HEK293 (cell line): ENCODE results near the gene IL1RN.

Experiments used
- CTCF ChIA-PET: fragments of 350-600 bp; formaldehyde crosslinking; extraction: SDS; loops from one replicate; lab custom pipeline; 2021; ENCODE audit warnings: antibody characterized with exemption; lab: Yijun Ruan, JAX
- POLR2A ChIA-PET: fragments of 300-600 bp; formaldehyde crosslinking; extraction: SDS; loops from one replicate; lab custom pipeline; 2020; ENCODE audit warnings: antibody characterized with exemption, inconsistent platforms; lab: Yijun Ruan, JAX
- H3K27ac ChIP-seq: fragments of 200-500 bp; sonication (Bioruptor generic); 2 replicates; pipeline ENCODE4 v1.5.1; 2014; ENCODE audit warnings: low read depth, low read length, control low read depth, inconsistent platforms; ENCODE audit errors: extremely low read depth
- H3K36me3 ChIP-seq, 2 experiments: fragments of 200-500 bp in 1 of 2; sonication (Bioruptor generic) in 1 of 2; 1 replicate in 1 of 2; 2 replicates in 1 of 2; pipeline ENCODE4 v1.5.1; 2014 to 2017; ENCODE audit warnings: inconsistent platforms in 2 of 2, low read length in 2 of 2; ENCODE audit not compliant: control insufficient read depth in 2 of 2, insufficient read depth in 1 of 2
- H3K4me1 ChIP-seq: fragments of 200-500 bp; sonication (Bioruptor generic); 2 replicates; pipeline ENCODE4 v1.5.1; 2014; ENCODE audit warnings: mild to moderate bottlenecking, low read length, inconsistent platforms; ENCODE audit not compliant: control insufficient read depth, insufficient read depth
- H3K4me3 ChIP-seq: 2 replicates; pipeline ENCODE4 v1.5.1; 2011; ENCODE audit warnings: low read depth, mild to moderate bottlenecking, control low read depth, low read length, moderate library complexity
- H3K9me3 ChIP-seq: fragments of 200-500 bp; sonication (Bioruptor generic); 2 replicates; pipeline ENCODE4 v1.5.1; 2014; ENCODE audit warnings: low read depth, low read length, inconsistent platforms; ENCODE audit not compliant: control insufficient read depth, insufficient read depth
- FEZF1 ChIP-seq: fragments of 450-650 bp; formaldehyde crosslinking; IDR thresholded peaks from 2 replicates; pipeline ENCODE4 v1.5.1; 2016; ENCODE audit warnings: missing biosample characterization, missing genetic modification characterization
- IKZF3 ChIP-seq: fragments of 450-650 bp; IDR thresholded peaks from 2 replicates; pipeline ENCODE4 v1.5.0; 2018; ENCODE audit warnings: missing biosample characterization, mild to moderate bottlenecking, missing genetic modification characterization, moderate library complexity
- MYNN ChIP-seq: fragments of 450-650 bp; formaldehyde crosslinking; IDR thresholded peaks from 2 replicates; pipeline ENCODE4 v1.5.1; 2016; ENCODE audit warnings: missing biosample characterization, missing genetic modification characterization, borderline replicate concordance
- MZF1 ChIP-seq: fragments of 450-650 bp; formaldehyde crosslinking; IDR thresholded peaks from 2 replicates; pipeline ENCODE4 v1.5.1; 2017; ENCODE audit warnings: missing biosample characterization, missing genetic modification characterization, borderline replicate concordance
- OVOL3 ChIP-seq: fragments of 450-650 bp; formaldehyde crosslinking; IDR thresholded peaks from 2 replicates; pipeline ENCODE4 v1.5.1; 2016; ENCODE audit warnings: missing biosample characterization, missing genetic modification characterization
- SALL2 ChIP-seq: fragments of 450-650 bp; formaldehyde crosslinking; IDR thresholded peaks from 2 replicates; pipeline ENCODE4 v1.5.0; 2017; ENCODE audit warnings: missing biosample characterization, mild to moderate bottlenecking, missing genetic modification characterization, borderline replicate concordance
- SETDB1 ChIP-seq: IDR thresholded peaks from one replicate; pipeline ENCODE4 v1.6.1; 2017; ENCODE audit warnings: mild to moderate bottlenecking, low read length, moderate library complexity, mixed read lengths; ENCODE audit not compliant: insufficient read length
- SP2 ChIP-seq: fragments of 450-650 bp; formaldehyde crosslinking; IDR thresholded peaks from 2 replicates; pipeline ENCODE4 v1.5.1; 2016; ENCODE audit warnings: missing biosample characterization, missing genetic modification characterization
- SP3 ChIP-seq: fragments of 450-650 bp; formaldehyde crosslinking; IDR thresholded peaks from 2 replicates; pipeline ENCODE4 v1.5.1; 2016; ENCODE audit warnings: missing biosample characterization, missing genetic modification characterization
- ZFP37 ChIP-seq: fragments of 450-650 bp; formaldehyde crosslinking; IDR thresholded peaks from 2 replicates; pipeline ENCODE4 v1.5.1; 2016; ENCODE audit warnings: missing biosample characterization, missing genetic modification characterization
- ZNF121 ChIP-seq: fragments of 450-650 bp; formaldehyde crosslinking; IDR thresholded peaks from 2 replicates; pipeline ENCODE4 v1.5.1; 2016; ENCODE audit warnings: missing biosample characterization, missing genetic modification characterization
- ZNF140 ChIP-seq: fragments of 450-650 bp; formaldehyde crosslinking; IDR thresholded peaks from 2 replicates; pipeline ENCODE4 v1.5.1; 2016; ENCODE audit warnings: missing biosample characterization, missing genetic modification characterization
- ZNF19 ChIP-seq: fragments of 450-650 bp; formaldehyde crosslinking; IDR thresholded peaks from 2 replicates; pipeline ENCODE4; 2016; ENCODE audit warnings: missing biosample characterization, missing genetic modification characterization, low read depth
- ZNF214 ChIP-seq: fragments of 450-650 bp; formaldehyde crosslinking; IDR thresholded peaks from 2 replicates; pipeline ENCODE4 v1.5.1; 2017; ENCODE audit warnings: missing biosample characterization, mild to moderate bottlenecking, missing genetic modification characterization, borderline replicate concordance
- ZNF23 ChIP-seq: fragments of 450-650 bp; formaldehyde crosslinking; IDR thresholded peaks from 2 replicates; pipeline ENCODE4 v1.5.1; 2016; ENCODE audit warnings: missing biosample characterization, missing genetic modification characterization, borderline replicate concordance
- ZNF311 ChIP-seq: fragments of 450-650 bp; formaldehyde crosslinking; IDR thresholded peaks from 2 replicates; pipeline ENCODE4 v1.5.1; 2017; ENCODE audit warnings: missing biosample characterization, missing genetic modification characterization, borderline replicate concordance
- ZNF366 ChIP-seq: fragments of 450-650 bp; formaldehyde crosslinking; conservative IDR thresholded peaks from 2 replicates; pipeline ENCODE4 v1.5.1; 2016; ENCODE audit warnings: missing biosample characterization, missing genetic modification characterization
- ZNF37A ChIP-seq: fragments of 450-650 bp; IDR thresholded peaks from 2 replicates; pipeline ENCODE4 v1.5.1; 2018; ENCODE audit warnings: missing biosample characterization, missing genetic modification characterization
- ZNF394 ChIP-seq: fragments of 450-650 bp; formaldehyde crosslinking; IDR thresholded peaks from 2 replicates; pipeline ENCODE4 v1.5.1; 2016; ENCODE audit warnings: missing biosample characterization, missing genetic modification characterization, mild to moderate bottlenecking, moderate library complexity, borderline replicate concordance
- ZNF426 ChIP-seq: fragments of 450-650 bp; formaldehyde crosslinking; IDR thresholded peaks from 2 replicates; pipeline ENCODE4 v1.5.1; 2017; ENCODE audit warnings: missing biosample characterization, missing genetic modification characterization, mild to moderate bottlenecking, inconsistent platforms, moderate library complexity
- ZNF433 ChIP-seq: fragments of 450-650 bp; formaldehyde crosslinking; IDR thresholded peaks from 2 replicates; pipeline ENCODE4 v1.5.1; 2016; ENCODE audit warnings: missing biosample characterization, missing genetic modification characterization, low read depth
- ZNF48 ChIP-seq: fragments of 450-650 bp; formaldehyde crosslinking; IDR thresholded peaks from 2 replicates; pipeline ENCODE4 v1.5.1; 2016; ENCODE audit warnings: missing biosample characterization, missing genetic modification characterization
- ZNF521 ChIP-seq: fragments of 450-650 bp; formaldehyde crosslinking; IDR thresholded peaks from 2 replicates; pipeline ENCODE4 v1.5.1; 2017; ENCODE audit warnings: missing biosample characterization, mild to moderate bottlenecking, missing genetic modification characterization
- ZNF530 ChIP-seq: fragments of 450-650 bp; formaldehyde crosslinking; IDR thresholded peaks from 2 replicates; pipeline ENCODE4 v1.5.1; 2016; ENCODE audit warnings: low read depth, missing biosample characterization, missing genetic modification characterization
- ZNF555 ChIP-seq: fragments of 450-650 bp; formaldehyde crosslinking; conservative IDR thresholded peaks from 2 replicates; pipeline ENCODE4 v1.5.1; 2017; ENCODE audit warnings: missing biosample characterization, mild to moderate bottlenecking, missing genetic modification characterization, inconsistent platforms
- ZNF596 ChIP-seq: fragments of 450-650 bp; IDR thresholded peaks from 2 replicates; pipeline ENCODE4 v1.5.0; 2018; ENCODE audit warnings: missing biosample characterization, mild to moderate bottlenecking, missing genetic modification characterization, moderate library complexity
- ZNF623 ChIP-seq: fragments of 450-650 bp; formaldehyde crosslinking; IDR thresholded peaks from 2 replicates; pipeline ENCODE4 v1.5.1; 2016; ENCODE audit warnings: missing biosample characterization, missing genetic modification characterization
- ZNF677 ChIP-seq: fragments of 450-650 bp; IDR thresholded peaks from 2 replicates; pipeline ENCODE4 v1.5.0; 2018; ENCODE audit warnings: missing biosample characterization, mild to moderate bottlenecking, missing genetic modification characterization, moderate library complexity
- TF ChIP-seq, protein P1 (sequence below): fragments of 450-650 bp; formaldehyde crosslinking; IDR thresholded peaks from 2 replicates; pipeline ENCODE4; 2016; ENCODE audit warnings: missing biosample characterization, missing genetic modification characterization
- TF ChIP-seq, protein P2 (sequence below): fragments of 450-650 bp; formaldehyde crosslinking; IDR thresholded peaks from 2 replicates; pipeline ENCODE4 v1.5.1; 2017; ENCODE audit warnings: missing biosample characterization, missing genetic modification characterization
- TF ChIP-seq, protein P3 (sequence below): fragments of 450-650 bp; formaldehyde crosslinking; IDR thresholded peaks from 2 replicates; pipeline ENCODE4 v1.5.1; 2016; ENCODE audit warnings: missing biosample characterization, missing genetic modification characterization
- TF ChIP-seq, protein P4 (sequence below): fragments of 450-650 bp; formaldehyde crosslinking; IDR thresholded peaks from 2 replicates; pipeline ENCODE4 v1.5.1; 2016; ENCODE audit warnings: missing biosample characterization, missing genetic modification characterization
- TF ChIP-seq, protein P5 (sequence below): fragments of 450-650 bp; formaldehyde crosslinking; IDR thresholded peaks from 2 replicates; pipeline ENCODE4 v1.5.1; 2017; ENCODE audit warnings: missing biosample characterization, missing genetic modification characterization

IL1RN gene

DNA sequence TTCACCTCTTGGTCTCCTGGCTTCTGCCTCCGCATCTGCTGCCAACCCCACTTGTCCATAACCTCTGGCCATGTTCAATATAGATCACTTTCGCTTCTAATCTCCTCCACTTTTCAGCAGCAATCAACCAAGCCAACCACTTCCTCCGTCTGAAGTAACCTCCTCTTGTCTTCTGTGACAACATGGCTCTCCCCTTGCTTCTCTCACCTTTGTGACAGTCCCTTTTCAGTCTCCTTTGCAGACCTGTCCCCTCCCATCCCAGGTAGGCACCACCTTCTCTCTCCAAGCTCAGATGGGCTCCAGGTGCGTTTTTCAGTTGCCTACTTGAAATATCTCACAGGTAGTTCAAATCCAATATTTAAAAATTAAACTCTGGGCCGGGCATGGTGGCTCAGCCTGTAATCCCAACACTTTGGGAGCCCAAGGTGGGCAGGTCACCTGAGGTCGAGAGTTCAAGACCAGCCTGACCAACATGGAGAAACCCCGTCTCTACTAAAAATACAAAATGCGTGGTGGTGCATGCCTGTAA lies 41.7 kb downstream of the IL1RN start (continued):
- TF ChIP-seq SP3 = no peak
- TF ChIP-seq ZNF19 (tag by site-specific recombination) = no peak
- TF ChIP-seq, protein P1, sequence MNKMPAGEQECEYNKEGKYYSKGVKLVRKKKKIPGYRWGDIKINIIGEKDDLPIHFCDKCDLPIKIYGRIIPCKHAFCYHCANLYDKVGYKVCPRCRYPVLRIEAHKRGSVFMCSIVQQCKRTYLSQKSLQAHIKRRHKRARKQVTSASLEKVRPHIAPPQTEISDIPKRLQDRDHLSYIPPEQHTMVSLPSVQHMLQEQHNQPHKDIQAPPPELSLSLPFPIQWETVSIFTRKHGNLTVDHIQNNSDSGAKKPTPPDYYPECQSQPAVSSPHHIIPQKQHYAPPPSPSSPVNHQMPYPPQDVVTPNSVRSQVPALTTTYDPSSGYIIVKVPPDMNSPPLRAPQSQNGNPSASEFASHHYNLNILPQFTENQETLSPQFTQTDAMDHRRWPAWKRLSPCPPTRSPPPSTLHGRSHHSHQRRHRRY (tag by site-specific recombination) = no peak
- TF ChIP-seq ZNF48 (tag by site-specific recombination) = no peak
- TF ChIP-seq ZNF677 (tag by site-specific recombination) = no peak

DNA sequence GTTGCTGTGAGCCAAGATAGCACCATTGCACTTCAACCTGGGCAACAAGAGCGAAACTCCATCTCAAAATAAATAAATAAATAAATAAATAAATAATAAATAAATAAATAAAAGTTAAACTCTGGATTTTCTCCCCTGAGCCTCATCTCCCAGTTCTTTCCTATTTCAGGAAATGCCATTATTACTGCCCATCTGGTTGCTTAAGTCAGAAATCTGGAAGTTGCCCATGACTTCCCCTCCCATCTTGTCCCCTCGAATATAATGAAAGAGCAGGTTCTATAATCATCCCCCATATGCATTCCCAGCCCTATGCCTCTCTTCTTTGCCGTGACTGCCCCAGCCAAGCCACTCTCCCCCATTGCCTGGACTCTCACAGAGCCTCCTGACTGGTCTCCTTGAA lies 42.2 kb downstream of the IL1RN start:
- ChIA-PET POLR2A (no interaction called here), CTCF (no interaction called here)
- H3K36me3 ChIP-seq = no peaks in the 10 kb centered on the region
- H3K4me3 ChIP-seq = no peak overlapping the region
- H3K27ac ChIP-seq = no peak overlapping the region
- no peaks in the 10 kb centered on the region for H3K4me1 ChIP-seq
- no peaks in the 10 kb centered on the region for H3K9me3 ChIP-seq
- TF ChIP-seq SALL2 (tag by site-specific recombination) = no peak
- TF ChIP-seq, protein P2, sequence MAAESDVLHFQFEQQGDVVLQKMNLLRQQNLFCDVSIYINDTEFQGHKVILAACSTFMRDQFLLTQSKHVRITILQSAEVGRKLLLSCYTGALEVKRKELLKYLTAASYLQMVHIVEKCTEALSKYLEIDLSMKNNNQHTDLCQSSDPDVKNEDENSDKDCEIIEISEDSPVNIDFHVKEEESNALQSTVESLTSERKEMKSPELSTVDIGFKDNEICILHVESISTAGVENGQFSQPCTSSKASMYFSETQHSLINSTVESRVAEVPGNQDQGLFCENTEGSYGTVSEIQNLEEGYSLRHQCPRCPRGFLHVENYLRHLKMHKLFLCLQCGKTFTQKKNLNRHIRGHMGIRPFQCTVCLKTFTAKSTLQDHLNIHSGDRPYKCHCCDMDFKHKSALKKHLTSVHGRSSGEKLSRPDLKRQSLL (tag by site-specific recombination) = no peak
- TF ChIP-seq OVOL3 (tag by site-specific recombination) = no peak
- TF ChIP-seq SETDB1 = no peak
- TF ChIP-seq ZNF214 = no peak
- TF ChIP-seq ZNF140 (tag by site-specific recombination) = no peak
- TF ChIP-seq IKZF3 = no peak
- TF ChIP-seq ZNF311 = no peak
- TF ChIP-seq ZNF426 (tag by site-specific recombination) = peak; percentile 32
- TF ChIP-seq ZNF555 (tag by site-specific recombination) = peak; percentile 27
- TF ChIP-seq ZFP37 (tag by site-specific recombination) = no peak
- no peak for TF ChIP-seq ZNF433
- TF ChIP-seq MZF1 (tag by site-specific recombination) = no peak
- TF ChIP-seq ZNF121 = no peak
- TF ChIP-seq ZNF37A = no peak
- TF ChIP-seq SP2 (tag by site-specific recombination) = no peak
- TF ChIP-seq ZNF530 = no peak
- TF ChIP-seq, protein P3, sequence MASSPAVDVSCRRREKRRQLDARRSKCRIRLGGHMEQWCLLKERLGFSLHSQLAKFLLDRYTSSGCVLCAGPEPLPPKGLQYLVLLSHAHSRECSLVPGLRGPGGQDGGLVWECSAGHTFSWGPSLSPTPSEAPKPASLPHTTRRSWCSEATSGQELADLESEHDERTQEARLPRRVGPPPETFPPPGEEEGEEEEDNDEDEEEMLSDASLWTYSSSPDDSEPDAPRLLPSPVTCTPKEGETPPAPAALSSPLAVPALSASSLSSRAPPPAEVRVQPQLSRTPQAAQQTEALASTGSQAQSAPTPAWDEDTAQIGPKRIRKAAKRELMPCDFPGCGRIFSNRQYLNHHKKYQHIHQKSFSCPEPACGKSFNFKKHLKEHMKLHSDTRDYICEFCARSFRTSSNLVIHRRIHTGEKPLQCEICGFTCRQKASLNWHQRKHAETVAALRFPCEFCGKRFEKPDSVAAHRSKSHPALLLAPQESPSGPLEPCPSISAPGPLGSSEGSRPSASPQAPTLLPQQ (tag by site-specific recombination) = no peak
- TF ChIP-seq, protein P4, sequence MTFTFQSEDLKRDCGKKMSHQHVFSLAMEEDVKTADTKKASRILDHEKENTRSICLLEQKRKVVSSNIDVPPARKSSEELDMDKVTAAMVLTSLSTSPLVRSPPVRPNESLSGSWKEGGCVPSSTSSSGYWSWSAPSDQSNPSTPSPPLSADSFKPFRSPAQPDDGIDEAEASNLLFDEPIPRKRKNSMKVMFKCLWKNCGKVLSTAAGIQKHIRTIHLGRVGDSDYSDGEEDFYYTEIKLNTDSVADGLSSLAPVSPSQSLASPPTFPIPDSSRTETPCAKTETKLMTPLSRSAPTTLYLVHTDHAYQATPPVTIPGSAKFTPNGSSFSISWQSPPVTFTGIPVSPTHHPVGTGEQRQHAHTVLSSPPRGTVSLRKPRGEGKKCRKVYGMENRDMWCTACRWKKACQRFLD (tag by site-specific recombination) = no peak
- TF ChIP-seq ZNF623 (tag by site-specific recombination) = peak; percentile 24; the same call in 1 of the 2 replicates
- no peak for TF ChIP-seq ZNF23
- no peak for TF ChIP-seq ZNF366 (tag by site-specific recombination)
- TF ChIP-seq, protein P5, sequence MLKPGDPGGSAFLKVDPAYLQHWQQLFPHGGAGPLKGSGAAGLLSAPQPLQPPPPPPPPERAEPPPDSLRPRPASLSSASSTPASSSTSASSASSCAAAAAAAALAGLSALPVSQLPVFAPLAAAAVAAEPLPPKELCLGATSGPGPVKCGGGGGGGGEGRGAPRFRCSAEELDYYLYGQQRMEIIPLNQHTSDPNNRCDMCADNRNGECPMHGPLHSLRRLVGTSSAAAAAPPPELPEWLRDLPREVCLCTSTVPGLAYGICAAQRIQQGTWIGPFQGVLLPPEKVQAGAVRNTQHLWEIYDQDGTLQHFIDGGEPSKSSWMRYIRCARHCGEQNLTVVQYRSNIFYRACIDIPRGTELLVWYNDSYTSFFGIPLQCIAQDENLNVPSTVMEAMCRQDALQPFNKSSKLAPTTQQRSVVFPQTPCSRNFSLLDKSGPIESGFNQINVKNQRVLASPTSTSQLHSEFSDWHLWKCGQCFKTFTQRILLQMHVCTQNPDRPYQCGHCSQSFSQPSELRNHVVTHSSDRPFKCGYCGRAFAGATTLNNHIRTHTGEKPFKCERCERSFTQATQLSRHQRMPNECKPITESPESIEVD (tag by site-specific recombination) = no peak
- no peak for TF ChIP-seq ZNF596 (tag by site-specific recombination)
- no peak for TF ChIP-seq ZNF521
- no peak for TF ChIP-seq FEZF1 (tag by site-specific recombination)
- TF ChIP-seq ZNF394 (tag by site-specific recombination) = peak; percentile 56; the same call in 1 of the 2 replicates
- no peak for TF ChIP-seq MYNN
